Ureter (tissue), 1 donor: Measurements from ENCODE around the gene OR10H2. TPM values are rescaled to one million over a fixed set of nuclear protein-coding genes. Genes with fewer than 3 reads are reported as not detected.
"Not testable (repeated sequence)": the region's sequence is repeated elsewhere in the genome, so short reads cannot be mapped to it uniquely, and the experiment has no call there.

Experiments used
- DNase-seq: peaks from one replicate; pipeline ENCODE4 v3.0.0-alpha.2; 2020; ENCODE audit warnings: low spot score
- total RNA-seq: library from RNA; stranded (reverse); gene quantifications from one replicate; pipeline ENCODE4 v1.2.4, GENCODE V29; 2023
- donor health status: DM: yes; HTN: yes; CAD: no.

Gene OR10H2
- total RNA-seq, 1 donor from 2014 or later = not detected

GRCh38 chr19:15769586-15769985 is 41.8 kb downstream of the OR10H2 start:
- DNase-seq = no peak

- not testable (repeated sequence) for DNase-seq
Measured at GRCh38 chr19:15774159-15774558, 46.3 kb downstream of the OR10H2 start.

GRCh38 chr19:15775249-15775648 is 47.4 kb downstream of the OR10H2 start:
- DNase-seq = no peak

- peak; percentile 14 for DNase-seq
Measured at GRCh38 chr19:15776264-15776663, 48.4 kb downstream of the OR10H2 start.

GRCh38 chr19:15776991-15777970 is 49.5 kb downstream of the OR10H2 start:
- DNase-seq = peak; percentile 31

Other genes starting within 250 kb of the OR10H2 start
- 0.34 TPM for gene PGLYRP2, start 248.5 kb upstream of the OR10H2 start, total RNA-seq
- gene CYP4F22, start 219.5 kb upstream of the OR10H2 start, total RNA-seq = 19.8 TPM
- 21.6 TPM for gene CYP4F8, start 112.8 kb upstream of the OR10H2 start, total RNA-seq
- 10.7 TPM for gene CYP4F3, start 87.1 kb upstream of the OR10H2 start, total RNA-seq
- 98.1 TPM for gene CYP4F12, start 54.9 kb upstream of the OR10H2 start, total RNA-seq
- gene OR10H3, start 10.0 kb downstream of the OR10H2 start, total RNA-seq = not detected
- gene OR10H5, start 59.6 kb downstream of the OR10H2 start, total RNA-seq = not detected
- gene OR10H1, start 87.6 kb downstream of the OR10H2 start, total RNA-seq = 0.60 TPM
- 2.2 TPM for gene CYP4F2, start 170.1 kb downstream of the OR10H2 start, total RNA-seq
- 9.3 TPM for gene CYP4F11, start 206.5 kb downstream of the OR10H2 start, total RNA-seq
- not detected for gene OR10H4, start 221.0 kb downstream of the OR10H2 start, total RNA-seq